RPMI7951 (cell line): Measurements from ENCODE around the gene TM4SF4. TPM values are rescaled to one million over a fixed set of nuclear protein-coding genes. Genes with fewer than 3 reads are reported as not detected.
A peak's percentile ranks its signal among the peaks of the same experiment; 100 is the strongest.

Source experiments
- DNase-seq: peaks from one replicate; pipeline ENCODE4 v3.0.0-alpha.2; 2012; ENCODE audit warnings: low read depth
- total RNA-seq: library from RNA; depleted of rRNA; stranded (reverse); fragments of >200 nt; shearing (Covaris generic); gene quantifications from 2 replicates; pipeline ENCODE4 v1.2.3, GENCODE V29; 2014

TM4SF4 gene
- total RNA-seq, 1 experiment from 2014 or later, result not detected

DNA sequence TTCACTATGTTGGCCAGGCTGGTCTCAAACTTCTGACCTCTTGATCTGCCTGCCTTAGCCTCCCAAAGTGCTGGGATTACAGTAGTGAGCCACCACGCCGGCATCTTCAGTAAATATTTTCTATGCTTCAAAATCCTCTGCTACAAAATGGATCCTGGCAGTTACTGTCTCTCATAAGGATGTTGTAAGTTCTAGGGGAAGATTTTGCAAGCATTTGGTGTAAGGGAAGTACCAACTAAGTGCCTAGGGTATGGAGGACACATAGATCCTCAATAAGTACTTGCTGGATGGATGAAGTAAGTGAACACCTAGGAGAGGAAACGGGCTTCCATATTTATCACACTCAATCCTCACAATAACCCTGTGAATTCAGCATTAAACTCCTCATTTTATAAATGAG is 6.6 kb downstream of the TM4SF4 start:
- no peak for DNase-seq

DNA sequence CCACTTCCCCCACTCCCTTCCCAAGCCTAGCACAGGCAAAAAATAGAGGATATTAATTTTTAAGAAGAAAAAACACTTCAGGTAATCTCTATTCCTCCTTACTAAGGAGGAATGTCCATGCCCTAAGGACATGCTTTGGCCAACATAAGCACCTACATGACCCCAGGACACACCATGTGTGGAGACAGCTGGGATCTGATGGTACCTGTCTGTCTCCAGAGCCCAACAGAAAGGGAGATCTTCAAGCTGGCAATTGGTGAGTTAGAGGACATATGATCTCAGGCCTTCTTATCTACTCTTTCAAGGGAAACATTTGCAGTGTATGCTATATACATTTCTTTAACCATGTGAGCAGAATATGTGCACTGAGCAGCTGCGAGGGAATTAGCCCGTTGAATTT is 7.0 kb downstream of the TM4SF4 start:
- DNase-seq, result no peak

DNA sequence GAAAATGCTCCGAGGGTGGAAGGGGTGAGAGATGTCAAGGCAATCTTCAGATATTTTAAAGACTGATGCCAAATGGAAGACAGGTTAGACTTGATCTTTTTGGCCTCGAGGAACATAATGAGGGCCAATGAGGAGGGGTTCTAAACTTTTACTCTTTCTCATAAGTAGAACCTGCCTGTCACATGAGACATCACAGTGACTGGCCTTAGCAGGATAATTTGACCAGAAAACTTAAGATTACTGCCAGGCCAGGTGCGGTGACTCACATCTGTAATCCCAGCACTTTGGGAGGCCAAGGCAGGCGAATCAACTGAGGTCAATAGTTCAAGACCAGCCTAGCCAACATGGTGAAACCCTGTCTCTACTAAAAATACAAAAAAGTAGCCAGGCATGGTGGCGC is 12.2 kb downstream of the TM4SF4 start:
- no peak for DNase-seq

DNA sequence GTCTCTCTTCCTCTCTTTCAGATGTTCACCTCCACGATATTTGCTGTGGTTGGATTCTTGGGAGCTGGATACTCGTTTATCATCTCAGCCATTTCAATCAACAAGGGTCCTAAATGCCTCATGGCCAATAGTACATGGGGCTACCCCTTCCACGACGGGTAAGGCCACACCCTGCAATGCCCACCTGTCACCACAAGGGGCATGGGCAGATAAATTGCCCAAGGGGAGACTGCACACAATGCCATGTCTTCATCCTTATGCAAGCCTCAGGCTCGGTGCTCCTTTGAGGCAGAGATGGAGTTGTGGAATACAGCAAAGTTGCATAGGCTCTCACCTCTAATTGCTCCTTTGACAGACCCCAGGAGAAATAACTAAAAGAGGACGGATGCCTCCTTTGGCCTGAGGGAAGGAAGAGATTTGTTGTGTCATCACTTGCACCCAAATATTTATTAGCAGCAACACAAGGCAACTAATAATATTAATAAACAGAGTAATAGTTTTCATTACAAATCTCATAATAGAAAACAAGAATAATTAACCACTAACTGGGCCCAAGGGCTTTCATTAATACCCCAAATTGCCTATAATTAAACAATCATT is 13.2 kb downstream of the TM4SF4 start:
- DNase-seq, result peak; percentile 40

DNA sequence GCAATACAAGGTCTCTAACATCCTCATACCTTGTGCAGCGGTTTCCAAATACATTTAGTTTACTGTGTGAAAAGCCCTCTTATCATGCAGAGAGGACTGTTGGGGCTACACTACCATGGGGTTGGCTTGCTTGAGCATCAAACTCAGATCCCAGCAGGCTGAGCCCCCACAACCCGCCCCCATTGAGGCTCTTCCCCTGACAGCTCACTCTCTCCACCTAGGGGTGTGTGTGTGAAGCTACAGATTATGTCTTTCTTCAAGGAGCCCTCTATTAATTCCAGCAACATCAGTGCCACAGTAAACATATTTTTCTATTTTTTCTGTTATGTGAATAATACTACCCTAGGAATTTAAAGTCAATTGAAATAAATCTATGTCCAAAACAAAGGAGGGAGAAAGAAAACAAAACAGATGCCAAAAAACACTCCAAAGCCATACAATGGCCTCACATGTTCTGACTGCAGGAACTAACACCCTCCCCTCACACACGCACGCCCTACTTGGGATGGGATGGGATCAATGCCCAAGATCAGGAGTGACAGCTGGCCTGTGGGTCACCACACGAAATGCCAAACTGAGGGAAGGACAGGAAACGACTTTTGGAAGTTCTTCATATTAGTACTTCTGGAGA is 14.7 kb downstream of the TM4SF4 start:
- DNase-seq, result no peak

DNA sequence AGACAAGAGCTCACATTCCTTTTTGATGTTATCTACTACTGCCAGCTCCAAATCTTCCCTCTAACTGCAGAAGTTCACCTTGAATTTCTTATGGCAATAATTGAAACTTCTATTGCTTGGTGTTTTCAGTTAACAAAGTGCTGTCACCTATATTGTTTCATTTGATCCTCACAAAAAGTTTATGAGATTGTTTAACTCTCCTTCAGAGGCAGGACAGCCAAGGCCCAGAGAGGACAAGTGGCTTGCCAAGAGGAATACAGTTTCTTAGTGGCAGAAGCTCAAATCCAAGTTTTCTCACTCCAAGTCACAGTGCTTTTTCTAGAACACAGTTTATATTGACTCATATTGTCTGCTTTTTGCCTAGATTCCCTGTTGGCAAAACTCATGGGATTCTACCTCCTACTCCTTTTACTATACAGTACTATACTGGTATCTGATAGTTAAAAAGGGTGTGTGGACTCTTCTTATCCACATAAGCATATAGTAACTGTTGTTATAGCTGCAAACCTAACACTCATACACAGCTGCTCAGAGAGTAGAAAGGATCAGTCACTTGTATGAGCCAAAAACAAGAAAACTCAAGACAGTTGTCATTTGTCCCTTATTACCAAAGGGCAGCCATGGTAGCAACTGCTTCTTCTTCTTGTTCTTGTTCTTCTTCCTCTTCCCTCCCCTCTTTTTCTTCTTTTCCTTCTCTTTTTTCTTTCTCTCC is 15.9 kb downstream of the TM4SF4 start:
- no peak for DNase-seq

DNA sequence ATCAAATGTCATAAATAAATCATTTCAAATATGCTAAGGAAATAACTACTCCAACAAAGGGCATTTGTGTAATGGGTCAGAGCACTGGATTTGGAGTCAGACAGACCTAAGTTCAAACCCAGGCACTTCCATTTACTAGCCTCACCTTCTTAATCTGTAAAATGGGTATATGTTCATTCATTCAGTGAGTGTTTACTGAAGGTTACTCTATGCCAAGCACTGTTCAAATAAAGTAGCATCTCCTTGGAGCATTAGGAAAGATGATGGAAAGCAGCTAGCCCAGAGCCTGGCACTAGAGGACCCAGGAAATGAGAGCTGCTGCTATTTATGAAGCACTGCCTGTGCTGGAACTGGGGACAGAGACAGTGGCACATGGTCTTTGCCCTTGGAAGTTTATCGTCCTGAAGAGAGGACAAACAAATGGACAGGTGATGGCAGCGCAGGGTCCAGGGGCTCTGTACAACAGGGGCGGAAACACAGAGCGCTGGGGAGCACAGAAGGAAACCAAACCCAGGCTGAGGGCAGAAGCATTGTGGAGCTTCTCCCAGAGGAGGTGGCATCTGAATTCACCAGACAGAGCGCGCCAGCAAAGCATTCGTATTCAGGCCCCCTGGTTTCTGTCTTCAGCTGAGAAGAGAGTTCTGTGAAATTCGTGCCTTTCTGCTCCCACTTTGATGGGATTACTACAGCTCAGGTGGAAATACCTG is 19.0 kb downstream of the TM4SF4 start:
- DNase-seq, result no peak

DNA sequence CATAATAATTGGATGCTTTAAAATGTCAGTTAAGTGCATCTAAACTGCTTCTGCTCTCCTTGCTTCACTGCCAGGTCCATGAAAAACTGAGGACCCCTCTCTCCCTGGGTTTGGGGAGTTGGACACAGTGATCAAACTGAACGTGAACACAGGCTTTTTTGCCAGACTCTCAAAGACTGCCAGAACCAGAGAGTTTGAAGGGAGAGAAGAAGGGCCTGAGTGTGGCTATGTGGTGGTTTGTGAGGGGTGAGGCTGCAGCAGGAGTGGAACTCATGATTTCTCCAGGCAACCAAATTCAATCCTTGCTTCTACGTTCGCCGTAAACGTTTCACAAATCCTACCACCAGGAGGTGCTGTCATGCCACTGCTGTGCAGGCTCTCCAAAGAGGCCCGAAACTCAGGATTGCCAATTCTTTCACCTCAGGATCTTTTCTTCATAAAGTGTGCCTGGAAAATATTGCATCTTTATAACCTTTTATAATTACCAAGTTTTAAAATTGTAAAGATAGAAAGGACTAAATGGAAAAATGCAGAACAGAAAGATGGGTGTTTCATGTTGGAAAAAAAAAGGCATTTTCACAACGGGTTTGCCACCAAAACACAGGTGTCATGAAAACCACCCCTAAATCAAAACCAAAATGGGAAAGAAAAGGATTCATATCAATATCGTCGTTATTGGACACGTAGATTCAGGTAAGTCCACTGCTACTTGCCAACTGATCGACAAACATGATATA is 19.7 kb downstream of the TM4SF4 start:
- peak; percentile 69 for DNase-seq

DNA sequence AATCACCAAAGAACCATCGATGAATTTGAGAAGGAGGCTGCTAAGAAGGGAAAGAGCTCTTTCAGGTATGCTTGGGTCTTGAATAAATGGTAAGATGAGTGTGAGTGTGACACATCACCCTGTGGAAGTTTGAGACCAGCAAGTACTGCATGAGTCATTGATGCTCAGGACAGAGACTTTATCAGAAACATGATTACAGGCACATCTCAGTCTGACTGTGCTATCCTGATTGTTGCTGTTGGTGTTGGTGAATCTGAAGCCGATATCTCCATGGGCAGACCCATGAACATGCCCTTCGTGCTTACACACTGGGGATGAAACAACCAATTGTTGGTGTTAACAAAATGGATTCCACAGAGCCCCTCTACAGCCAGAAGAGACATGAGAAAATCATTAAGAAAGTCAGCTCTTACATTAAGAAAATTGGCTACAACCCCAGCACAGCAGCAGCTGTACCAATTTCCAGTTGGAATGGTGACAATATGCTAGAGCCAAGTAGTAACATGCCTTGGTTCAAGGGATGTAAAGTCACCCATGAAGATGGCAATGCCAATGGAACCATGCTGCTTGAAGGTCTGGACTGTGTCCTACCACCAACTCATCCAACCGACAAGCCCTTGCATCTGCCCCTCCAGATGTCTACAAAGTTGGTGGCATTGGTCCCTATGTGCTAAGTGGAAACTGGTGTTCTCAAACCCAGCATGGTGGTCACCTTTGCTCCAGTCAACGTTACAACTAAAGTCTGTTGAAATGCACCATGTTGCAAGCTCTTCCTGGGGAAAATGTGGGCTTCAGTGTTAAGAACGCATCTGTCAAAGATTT is 20.5 kb downstream of the TM4SF4 start:
- DNase-seq, result peak; percentile 80

DNA sequence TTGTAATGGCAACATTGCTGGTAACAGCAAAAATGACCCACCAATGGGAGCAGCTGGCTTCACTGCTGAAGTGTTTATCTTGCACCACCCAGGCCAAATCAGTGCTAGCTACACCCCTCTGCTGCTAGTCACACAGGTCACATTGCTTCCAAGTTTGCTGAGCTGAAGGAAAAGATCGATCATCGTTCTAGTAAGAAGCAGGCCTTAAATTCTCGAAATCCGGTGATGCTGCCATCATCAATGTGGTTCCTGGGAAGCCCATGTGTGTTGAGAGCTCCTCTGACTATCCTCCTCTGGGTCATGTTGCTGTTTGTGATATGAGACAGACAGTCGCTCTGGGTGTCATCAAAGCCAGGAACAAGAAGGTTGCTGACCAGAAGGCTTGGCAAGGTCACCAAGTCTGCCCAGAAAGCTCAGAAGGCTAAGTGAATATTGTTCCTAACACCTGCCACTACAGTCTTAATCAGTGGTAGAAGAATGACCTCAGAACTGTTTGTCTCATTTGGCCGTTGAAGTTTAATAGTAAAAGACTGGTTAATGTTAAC is 21.2 kb downstream of the TM4SF4 start:
- no peak for DNase-seq

DNA sequence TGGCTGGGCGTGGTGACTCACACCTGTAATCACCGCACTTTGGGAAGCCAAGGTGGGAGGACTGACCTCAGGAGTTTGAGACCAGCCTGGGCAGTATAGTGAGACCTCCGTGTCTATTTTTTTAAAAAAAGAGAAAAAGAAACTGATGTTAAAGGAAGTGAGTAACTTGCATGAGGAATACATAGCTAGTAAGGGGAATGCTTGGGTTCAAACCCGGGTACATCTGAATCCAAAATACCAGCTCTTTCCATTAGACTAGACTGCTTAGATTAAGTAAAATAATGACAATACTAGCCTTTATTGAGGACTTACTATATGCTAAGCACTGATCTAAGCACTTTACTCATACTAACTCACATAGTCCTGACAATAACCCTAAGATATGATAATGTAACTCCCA is 22.4 kb downstream of the TM4SF4 start:
- no peak for DNase-seq

DNA sequence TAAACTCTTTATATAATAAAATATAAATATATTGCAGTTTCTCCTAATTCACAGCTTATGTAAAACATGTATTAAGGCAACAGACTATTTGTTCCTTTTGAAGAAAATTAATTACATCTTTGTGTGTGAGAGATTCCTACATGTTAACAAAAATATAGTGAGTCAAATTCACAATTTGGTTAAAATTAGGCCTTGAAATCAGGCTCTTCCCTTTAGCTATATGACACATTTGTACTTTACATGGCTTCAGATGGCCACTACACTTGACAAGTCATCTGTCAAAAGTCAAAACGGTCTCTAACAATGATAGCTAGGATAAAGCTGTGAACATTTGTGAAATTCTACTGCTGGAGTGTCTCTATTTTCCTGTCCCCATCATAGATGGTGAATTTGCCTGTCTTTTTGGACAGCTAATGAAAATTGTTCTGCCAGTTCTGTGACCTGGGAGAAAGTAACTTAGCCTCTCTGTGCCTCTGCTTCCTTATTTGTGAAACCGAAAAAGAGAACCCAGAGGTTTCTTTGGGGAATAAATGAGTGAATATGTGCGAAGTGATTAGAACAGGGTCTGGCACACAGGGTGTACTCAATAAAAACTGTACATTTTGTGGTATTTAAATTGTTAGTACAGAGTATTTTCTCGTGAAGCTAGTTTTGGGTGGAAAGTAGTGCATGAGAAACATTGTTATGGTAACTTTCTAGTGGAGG is 23.6 kb downstream of the TM4SF4 start:
- DNase-seq, result no peak

DNA sequence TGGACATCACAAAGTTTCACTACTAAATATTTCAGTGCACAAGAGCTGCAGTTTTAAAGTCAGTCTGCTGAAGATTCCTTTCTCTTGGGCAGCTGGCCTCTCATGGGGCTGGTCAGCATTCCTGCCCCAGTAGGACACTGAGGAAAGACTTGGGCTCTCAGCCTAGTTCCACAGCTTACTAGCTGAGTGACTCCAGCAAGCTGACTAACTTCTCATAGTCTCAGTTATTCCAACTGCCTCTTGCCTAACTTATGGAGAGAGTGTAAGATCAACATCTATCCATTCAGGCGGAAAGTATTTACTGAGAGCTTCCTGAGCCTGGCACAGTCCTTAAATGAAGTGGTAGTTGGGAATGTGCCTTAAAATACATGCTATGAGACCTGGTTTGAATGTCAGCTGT is 27.0 kb downstream of the TM4SF4 start:
- peak; percentile 82 for DNase-seq

DNA sequence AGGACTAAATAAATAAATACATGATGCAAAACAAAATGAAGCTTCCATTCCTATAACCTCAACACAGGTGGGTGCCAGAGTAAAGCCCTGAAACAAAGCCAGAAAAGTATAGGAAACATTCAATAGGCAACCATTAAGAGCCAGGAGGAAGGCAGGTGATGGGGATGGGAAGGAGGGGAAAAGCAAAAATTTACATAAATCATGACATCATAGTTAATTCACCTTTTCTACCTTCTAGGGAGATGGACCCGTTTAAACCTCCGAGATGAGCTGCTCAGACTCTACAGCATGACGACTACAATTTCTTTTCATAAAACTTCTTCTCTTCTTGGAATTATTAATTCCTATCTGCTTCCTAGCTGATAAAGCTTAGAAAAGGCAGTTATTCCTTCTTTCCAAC is 27.9 kb downstream of the TM4SF4 start:
- no peak for DNase-seq

DNA sequence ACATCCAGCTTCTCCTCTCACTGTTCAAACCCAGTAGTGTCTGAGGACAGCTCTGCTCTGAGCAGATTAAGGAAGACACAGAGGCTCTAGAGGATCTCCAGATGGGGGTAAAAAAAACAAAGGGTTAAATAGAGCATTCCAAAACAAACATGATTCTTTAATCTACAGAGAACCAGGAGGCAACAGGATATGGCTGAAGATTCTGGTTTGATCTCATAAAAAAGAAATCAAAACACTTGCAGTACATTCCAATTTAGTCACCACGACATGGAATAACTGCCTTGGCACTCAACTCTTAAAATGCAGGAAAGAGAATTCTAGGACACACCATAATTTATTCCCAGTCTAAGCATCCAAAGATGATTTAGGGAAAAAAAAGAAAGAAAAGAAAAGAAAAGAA is 32.0 kb downstream of the TM4SF4 start:
- DNase-seq, result peak; percentile 62

DNA sequence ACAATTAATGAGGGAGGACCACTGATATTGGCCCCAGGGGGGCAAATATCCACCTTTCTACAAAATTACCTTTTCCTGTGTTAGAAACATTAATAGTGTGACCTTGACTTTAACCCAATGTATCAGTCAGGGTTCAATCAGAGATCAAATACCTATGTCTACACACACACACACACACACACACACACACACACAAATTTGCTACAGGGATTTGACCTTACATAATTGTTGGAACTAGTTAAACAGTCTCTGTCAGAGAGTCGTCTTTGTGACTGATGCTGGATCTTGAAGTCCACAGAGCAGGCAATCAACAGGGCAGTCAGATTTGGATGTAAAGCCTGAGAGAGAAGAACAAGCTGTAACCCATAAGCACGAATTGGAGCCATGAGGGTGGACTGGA is 32.5 kb downstream of the TM4SF4 start:
- no peak for DNase-seq

DNA sequence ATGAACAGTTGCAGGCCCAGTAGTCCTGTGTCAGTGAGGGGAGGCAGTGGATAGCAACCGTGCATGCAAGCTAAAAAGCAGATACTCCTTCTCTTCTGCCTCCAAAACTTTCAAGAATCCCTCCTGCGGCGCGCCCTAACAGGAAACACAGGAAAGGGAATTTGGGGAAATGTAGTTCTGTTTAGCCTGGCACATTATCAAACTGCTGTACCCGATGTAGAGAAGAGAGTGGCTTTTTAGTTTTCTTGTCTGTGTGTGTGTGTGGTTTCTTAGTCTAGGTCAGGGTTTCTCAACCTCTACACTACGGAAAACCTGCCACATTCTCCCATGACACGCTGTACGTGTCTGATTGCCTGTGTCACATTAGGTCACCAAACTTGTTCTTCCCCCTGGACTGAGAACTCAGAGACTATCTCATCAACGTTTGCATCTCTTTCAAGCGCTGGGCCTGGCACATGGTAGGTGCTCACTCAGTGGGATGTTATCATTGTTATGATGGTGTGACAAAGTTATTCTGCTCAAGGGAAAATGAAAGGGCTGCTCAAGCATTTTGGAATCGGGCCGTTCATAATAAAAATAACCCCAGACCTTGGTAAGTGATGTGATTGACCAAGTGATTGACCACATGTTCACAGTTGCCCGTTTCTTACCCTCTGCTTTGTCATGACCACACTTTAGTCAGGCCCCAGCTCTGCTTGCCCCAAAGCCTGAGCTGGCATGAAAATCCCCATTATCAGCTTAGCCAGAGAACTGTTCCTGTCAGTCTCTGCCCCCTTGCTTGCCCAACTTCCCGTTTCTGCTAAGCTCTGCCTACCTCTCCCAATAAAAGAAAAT is 33.2 kb downstream of the TM4SF4 start:
- DNase-seq, result peak; percentile 89

DNA sequence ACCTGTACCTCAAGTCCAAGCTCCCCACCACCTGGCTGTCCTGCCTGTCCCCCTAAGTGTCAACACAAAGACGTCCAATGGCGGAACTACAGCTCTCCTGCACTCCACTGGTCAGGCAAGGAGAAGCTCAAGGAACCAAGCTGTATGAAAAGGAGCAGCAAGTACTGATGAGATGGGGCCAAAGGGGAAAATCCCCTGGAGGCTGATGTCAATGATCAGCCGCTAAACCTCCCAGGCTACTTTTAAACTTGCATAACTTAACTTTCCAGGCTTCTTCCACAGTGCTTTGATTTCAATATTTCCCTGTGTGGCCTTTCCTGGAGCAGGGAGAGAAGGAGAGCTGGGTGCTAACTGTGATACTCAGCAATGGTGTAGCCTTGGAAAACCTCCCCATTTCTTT is 35.0 kb downstream of the TM4SF4 start:
- DNase-seq, result no peak

DNA sequence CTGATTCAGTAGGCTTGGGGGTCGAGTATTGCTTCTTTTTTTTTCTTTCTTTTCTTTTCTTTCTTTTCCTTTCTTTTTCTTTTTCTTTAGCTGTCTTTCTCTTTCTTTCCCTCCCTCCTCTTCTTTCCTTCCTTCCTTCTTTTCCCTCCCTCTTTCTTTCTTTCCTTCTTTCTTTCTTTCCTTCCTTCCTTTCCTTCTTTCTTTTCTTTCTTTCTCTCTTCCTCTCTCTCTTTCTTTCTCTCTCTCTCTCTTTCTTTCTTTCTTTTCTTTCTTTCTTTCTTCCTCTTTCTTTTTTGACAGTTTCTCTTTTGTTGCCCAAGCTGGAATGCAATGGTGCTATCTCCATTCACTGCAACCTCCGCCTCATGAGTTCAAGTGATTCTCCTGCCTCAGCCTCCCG is 36.0 kb downstream of the TM4SF4 start:
- DNase-seq, result no peak
